NCI-H2196 treated with DMSO at 0.1 percent for 48 hours (cell line): ENCODE measurements around the gene OTUD5.

Source experiments
- DNase-seq: peaks from one replicate; lab custom pipeline; 2025; ENCODE audit not compliant: unreplicated experiment; lab: John Stamatoyannopoulos, UW

The OTUD5 gene

DNA sequence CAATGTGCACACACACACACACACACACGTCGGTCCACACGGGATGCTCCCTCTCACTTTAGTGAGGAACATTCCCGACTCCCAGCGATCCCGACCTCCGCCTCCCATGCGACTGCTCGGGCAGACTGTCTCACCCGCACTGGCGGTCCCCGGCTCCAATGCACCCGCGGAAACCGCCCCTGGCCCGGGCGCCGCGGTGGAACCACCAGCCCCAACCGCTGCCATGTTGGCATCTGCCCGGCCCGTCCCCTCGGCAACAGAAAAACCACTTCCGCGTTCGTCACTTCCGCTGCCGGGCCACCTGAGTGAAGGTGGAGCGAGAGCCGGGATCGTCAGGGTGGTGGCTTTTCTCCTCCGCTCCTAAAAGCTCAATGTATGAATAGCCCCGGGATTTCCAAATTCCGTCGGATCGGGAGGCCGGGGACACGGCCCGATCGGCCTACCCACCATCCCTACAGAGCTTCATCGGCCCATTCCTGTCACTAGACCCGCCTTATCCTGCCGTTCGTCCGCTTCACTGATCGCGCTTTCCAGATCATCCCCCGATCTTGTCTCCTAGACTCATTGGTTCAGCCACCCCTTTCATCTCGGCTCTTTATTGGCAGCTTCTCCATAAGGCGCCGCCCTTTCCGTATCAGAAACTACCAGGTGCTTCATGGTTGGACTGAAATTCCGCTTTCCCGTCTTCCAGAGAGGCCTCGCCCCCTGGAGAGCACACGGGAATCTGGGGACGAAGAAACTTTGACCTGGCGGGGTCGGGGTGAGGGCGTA lies 45.8 kb downstream of the OTUD5 start, which contains the start of gene SLC35A2:
SLC35A2 (minus strand) TSS at position 235 of the 771 bp plus-strand sequence; CDS start at position 225, 10 bp downstream.
- peak; percentile 75 for DNase-seq

DNA sequence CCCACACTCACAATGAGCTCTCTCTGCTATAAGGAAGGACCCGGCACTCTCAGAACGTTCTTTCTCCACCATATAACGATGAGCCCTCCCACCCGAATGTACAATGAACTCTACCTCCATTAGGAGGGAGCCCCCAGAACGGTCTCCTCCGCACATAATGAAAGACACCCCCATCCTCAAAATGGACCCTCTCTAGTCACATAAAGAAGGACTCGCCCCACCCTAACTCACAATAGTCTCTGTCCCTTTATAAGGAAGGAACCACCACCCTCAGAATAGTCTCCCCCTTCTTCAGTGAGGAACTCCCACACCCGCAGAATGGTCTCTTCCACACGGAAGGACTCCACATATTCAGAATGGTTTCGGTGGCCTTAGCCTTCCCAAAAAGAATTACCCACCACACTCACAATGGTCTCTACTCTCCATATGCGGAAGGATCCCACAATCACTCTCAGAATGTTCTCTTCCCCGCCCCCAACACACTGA lies 46.4 kb downstream of the OTUD5 start:
- no peak for DNase-seq

DNA sequence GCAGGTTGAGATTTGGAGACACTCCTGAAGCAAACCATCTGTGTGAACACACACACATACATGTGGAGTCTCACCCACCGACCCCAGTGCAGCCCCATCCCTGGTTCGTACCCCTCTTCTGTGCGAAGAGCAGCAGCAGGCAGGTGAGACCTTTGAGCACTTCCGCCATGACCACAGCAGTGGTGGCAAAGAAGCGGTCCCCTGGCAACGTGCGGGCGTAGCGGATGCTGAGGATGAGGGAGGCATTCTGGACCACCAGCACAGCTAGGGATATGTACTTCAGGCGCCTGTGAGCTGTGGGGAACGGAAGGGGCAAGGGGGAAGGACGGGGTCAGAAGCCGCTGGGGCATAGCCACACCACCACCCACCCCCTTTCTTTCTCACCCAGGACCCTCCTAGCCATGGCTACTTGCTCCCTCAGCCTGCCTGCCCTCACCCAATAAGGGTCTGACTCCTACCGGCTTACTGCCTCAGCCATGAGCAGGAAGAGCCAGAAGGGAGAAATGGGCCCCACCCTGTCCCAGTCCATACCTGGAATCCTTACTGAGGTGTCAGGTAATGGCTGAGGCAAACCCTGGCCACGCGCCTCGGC lies 47.6 kb downstream of the OTUD5 start:
- no peak for DNase-seq

DNA sequence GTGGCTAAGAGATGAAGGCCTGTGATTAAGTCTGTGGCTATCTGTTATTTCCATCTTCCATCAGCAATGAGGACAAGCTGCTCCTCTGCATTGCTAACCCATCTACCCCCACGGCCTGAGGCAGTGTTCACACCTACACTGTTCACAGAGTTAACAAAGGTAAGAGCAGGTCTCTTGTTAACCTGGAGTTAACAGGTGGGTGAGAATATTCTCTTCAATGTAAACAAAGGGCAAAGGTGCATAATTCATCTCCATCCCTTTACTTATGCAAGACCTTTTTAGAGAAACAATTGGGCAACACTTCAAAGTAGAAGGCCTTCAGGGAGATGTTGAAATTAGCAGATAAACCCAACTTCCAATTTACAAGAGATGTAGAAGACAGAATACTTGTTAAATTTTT lies 48.8 kb downstream of the OTUD5 start:
- no peak for DNase-seq

DNA sequence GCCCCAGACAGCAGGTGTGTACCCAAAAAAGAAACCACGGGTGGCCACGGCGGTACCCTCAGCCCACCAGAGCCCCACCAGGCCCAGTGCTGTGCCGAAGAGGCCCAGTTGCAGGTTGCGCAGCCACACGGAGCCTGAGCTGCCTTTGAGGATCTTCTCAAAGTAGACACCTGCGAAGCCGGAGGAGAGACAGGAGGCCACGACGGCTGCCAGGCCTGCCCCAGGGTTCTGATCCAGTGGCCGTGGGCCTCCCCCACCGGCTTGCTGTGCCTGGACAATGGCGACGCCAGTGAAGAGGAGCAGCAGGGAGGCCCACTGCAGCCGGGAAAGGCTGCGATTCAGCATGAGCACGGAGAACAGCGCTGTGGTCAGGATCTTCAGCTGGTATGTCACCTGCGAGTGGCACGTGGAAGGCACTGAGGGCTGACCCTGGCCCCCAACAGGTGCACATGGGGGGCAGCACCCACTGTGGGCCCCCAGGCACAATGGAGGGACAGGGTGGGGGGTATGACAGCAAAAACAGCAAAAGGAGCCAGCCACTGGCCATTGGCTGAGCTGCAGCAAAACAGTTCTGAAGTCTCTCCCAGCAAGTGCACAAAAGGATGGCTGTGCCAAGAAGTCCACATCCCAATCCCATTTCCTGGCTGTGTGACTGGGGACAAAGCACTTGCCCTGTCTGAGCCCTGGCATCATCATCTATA lies 52.2 kb downstream of the OTUD5 start:
- no peak for DNase-seq

DNA sequence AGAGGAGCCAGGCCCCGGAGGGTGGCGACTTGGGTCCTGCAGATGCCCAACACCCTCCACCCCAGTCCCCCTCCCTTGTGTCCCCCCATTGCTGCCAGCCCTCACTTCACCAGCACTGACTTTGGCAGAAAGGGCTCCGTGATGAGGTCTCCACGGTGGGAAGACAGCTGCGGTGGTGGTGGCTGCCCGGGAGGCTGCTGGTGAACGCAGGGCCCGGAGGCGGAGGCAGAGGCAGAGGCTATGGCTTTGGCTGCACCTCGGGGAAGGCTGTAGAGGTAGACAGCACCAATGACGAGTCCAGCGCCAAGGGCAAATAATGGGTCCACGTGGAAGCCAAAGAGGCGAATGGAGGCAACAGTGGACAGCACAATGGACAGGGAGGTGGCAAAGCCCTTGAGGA lies 52.8 kb downstream of the OTUD5 start:
- DNase-seq, result no peak

DNA sequence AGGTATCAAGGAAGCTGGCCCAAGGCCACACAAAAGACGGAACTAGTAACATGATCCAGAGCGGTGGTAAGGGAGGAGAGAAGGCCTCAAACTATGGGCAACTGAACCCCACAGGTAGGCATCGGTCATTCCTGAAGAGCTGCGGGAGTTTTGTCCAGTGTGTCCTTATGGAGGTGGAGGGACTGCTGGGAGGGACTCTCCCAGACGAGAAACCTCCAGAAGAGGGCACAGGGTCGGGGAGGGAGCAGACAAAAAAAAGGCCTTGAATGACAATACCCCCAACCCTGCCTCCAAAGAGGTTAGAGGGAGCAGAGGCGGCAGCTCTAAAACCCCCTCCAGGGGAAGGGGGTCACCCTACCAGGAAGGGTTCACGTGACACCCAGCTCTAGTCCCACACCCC lies 53.2 kb downstream of the OTUD5 start:
- DNase-seq, result no peak

DNA sequence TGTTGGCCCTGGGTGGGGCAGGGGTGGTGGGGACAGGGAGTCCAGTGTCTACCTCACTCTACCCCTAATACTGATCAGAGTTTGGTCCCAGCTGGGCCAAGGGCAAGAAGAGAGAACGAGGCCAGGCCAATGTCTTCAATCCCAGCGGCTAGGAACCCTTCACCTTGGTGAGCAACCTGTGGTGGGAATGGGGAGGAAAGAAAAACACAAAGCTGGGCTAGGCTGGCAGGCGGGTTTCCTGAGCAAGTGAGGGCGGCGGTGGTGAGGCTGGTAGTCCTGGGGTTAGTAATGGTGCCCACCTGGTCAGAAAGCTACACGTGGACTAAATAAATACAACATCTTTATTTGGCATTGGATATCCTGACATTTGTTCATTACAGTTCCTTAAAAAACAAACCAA lies 54.1 kb downstream of the OTUD5 start:
- no peak for DNase-seq

DNA sequence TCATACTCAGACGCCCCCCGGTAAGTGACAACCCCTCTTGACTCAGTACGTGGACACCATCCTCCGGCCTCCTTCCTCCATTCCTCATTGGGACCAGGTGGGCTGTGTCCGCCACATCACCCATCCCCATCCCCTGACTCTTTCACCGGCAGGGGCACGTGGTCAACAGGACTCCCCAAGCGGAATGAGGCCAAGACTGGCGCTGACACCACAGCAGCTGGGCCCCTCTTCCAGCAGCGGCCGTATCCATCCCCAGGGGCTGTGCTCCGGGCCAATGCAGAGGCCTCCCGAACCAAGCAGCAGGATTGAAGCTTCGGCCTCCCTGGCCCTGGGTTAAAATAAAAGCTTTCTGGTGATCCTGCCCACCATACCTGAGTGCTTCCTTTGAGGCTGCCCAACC lies 54.6 kb downstream of the OTUD5 start:
- no peak for DNase-seq

DNA sequence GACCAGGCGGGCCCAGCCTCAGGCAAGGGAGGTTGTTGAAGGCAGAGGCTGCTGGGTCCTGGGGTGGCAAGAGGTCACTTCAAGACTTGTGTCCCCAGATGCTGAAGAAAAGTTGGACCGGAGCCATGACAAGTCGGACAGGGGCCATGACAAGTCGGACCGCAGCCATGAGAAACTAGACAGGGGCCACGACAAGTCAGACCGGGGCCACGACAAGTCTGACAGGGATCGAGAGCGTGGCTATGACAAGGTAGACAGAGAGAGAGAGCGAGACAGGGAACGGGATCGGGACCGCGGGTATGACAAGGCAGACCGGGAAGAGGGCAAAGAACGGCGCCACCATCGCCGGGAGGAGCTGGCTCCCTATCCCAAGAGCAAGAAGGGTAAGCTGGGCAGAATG lies 55.3 kb downstream of the OTUD5 start:
- no peak for DNase-seq

DNA sequence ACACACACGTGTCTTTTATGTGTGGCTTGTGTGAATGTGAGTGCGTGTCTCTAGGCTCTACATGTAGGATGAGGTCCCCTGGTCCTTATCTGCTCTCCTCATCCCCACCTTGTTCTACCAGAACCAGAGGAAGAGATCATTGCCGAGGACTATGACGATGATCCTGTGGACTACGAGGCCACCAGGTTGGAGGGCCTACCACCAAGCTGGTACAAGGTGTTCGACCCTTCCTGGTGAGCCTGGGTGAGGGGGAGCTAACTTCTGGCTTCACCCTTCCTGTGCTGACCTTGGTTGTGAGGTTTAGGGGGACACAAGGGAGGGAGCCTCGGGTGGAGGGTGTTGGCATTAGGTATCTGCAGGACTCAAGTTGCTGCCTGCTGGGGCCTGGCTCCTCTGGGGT lies 56.3 kb downstream of the OTUD5 start:
- no peak for DNase-seq

DNA sequence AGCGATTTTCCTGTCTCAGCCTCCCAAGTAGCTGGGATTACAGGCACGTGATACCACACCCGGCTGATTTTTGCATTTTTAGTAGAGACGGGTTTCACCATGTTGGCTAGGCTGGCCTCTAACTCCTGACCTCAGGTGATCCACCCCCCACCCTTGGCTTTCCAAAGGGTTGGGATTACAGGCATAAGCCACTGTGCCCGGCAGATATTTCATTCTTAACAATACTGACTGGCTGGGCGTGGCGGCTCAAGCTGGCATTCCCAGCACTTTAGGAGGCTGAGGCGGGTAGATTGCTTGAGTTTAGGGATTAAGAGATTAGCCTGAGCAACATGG lies 58.4 kb downstream of the OTUD5 start:
- no peak for DNase-seq

DNA sequence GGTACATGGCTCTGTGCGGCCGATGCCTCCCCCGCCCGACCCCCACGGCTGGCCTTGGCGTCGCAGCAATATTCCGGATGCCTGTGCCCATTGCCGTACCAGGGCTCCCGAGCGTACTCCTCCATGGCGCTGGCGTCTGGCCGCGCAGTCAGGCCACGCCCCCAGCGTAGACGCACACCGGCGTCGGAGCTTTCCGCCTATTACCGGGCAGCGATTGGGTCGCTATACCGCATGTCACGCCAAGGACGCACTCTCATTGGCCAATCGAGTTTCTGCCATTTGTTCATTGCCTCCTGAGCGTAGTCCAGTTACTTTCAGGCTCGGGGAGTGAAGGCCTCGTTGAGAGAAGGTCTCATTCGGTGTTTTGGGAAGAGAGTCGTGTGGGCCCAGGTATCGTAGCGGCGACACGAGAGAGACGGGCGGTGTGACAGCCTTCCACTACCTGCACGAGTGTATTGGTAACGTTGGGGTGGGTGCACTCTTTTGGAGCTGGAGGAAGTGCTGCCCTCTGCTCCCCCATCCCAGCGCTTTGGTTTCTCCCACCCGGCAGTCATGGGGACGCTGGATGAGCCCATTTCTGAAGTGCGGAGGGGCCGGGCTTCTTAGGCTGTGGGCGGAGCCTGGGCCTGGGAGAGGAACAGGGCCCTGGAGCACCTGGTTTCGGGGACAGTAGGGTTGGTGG lies 59.6 kb downstream of the OTUD5 start, which contains the start of the genes PQBP1 and TIMM17B:
PQBP1 (plus strand) TSS at position 306 of the 682 bp plus-strand sequence. CDS start 580 bp downstream, outside the sequence.
TIMM17B (minus strand) TSS at position 144 of the 682 bp plus-strand sequence; CDS start at position 125, 19 bp downstream.
- DNase-seq, result peak; percentile 75

DNA sequence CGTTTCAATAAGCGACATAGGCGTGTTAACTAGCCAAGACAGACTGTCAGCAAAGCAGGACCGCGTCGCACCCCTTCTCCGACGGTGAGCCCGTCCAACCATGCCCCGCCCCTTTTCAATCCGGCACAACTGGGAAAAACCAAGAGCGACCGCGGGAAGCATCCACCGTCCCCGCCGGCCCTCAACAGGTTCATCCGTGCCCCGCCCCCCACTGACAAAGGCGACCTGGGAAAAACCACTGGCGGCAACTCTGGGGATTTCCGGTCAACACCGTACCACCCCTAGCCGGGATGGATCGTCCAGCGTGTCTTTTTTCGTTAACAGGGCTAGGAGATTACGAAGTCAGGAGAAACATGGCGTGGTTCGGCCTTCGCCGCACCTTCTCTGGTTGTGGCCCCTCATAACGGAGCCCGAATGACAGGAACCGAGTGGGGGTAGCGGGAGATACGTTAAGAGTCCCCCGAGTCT lies 60.2 kb downstream of the OTUD5 start:
- DNase-seq, result peak; percentile 53

DNA sequence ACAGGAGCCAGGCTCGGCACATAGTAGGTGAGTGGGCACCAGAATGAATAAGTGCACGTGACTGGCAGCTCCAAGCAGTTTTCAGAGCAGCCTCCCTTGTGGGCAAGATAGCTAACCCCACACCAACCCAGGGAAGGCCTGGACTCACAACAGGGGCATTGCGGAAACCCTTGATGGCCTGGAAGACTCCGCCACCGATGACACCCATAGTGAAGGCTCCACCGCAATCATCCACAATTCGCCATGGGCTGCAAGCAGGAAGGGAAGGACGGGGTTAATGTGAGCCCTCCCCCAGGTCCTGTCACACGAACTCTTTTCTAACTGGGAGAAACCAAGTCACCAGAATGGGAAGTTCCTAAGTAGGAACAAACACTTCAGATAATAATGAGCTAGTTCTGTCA lies 60.8 kb downstream of the OTUD5 start:
- DNase-seq, result no peak

DNA sequence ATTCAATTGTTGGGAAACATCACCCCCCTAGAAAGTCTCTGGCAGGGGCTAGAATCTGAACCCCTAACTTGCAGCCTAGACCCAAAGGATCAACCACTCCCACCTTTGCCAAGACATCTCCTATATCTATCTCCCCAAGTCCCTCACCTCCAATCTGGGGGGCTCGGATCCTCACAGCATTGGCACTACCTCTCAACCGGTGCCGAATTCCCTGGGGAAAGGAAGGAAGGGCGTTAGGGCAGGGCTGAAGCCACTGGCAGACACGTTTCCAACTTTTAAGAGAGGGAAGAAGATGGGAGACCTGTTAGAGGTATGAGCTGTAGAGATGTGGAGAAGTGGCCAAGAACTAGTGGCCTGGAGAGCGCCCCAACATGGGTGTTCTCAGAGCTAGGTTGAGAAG lies 62.5 kb downstream of the OTUD5 start:
- DNase-seq, result no peak

DNA sequence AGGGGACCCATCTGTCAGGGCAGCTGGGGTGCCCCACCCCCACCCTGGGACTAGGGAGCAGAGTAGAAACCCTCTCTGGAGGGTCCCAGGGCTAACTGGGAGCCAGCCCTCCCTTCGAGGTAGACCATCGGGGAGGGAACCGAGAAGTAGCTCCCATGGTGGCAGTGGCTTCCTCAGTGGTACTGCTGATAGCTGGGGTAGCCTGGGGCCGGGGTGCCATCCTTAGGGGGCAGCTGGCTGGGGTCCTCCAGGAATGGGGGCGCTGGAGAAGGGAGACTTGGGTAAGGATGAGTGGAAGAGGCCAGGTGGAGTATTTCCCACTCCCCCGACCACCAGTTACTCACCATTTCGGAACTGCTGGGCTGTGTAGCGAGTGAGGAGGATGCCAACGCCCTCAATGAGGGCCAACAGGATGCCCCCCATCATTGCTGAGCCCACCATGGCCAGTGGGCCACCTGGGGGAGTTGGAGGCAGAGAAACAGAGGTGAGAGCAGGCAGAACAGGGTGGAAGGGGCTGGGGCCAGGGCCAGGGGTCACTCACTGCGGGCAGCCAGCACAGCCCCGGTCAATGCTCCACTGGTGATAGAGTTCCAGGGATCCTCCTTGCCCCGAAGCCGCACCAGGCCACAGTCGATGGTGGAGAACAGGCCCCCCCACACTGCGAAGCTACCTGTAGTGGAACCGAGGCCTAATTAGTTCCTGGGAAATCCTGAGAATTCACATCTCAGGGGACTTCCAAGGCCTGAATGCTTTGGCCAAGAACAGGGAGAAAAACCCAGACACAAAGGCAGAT lies 63.7 kb downstream of the OTUD5 start:
- DNase-seq, result no peak

DNA sequence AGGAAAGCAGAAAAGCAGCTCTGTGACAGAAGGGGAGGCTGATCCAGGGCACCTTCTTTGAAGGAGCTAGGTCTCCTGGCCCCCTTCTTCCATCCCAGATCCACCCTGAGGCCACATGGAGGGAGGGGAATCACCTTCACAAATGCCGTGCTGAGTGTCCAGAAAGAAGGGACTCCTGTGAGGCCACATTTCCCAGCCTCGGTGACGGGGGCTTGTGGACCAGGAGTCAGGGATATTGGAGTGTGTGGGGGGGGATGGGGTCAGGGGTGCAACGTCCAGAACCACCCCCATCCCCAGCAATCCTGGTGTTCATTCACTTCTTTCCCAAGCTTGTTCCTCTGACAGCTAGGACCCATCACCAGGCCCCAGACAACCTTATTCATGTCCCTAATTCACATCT lies 64.5 kb downstream of the OTUD5 start:
- DNase-seq, result no peak

DNA sequence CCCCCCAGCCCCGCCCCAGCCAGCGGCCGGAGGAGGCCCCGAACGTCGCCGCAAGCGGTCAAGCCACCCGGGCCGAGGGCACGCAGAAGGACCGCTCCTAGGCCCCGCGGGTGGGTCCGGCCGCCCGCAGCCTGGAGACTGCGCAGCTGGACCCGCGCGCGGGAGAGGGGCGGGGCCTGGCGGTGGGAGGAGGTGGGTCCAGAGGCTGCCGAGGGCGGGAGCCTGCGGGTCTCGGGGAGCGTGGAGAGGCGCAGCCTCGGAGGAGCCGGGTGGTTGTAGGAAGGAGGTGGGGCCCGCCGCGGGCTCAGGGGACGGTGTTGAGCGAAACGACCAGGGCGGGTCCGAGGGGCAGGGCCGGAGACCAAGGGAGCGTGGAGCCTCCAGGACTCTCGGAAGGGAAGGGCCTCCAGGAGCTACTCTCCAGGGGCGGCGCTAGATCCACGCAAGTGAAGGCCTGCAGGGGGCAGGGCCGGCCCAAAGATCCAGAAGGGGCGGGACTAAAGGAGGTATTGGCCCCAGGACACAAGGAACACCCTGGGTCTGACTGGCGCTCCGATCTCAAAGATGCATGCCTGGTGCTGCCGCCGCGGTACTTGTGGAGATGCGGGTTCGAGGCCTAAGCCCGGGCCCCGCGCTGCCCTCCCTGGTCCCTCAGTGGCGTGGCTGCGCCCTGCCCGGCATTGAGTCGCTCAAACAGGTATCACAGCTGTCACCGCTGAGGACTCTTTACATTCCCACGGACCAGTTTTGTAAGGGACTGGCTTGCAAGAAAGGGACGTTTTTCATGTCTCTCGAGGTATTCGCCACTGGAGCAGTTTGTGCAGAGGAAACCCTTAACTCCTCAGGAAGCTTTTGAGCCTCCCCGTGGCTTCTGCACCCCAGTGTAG lies 65.8 kb downstream of the OTUD5 start:
- DNase-seq, result peak; percentile 77
